GM23338 (cell line): ENCODE results near the gene AKAP8L. TPM values are rescaled to one million over a fixed set of nuclear protein-coding genes. Genes with fewer than 3 reads are reported as not detected.

Source experiments
- ATAC-seq: fragments of 200-7000 bp; cut with Tn5 transposase; 3 replicates; pipeline ENCODE4 v1.9.1; 2020
- DNase-seq: peaks from one replicate; pipeline ENCODE4 v3.0.0-alpha.2; 2015; ENCODE audit warnings: low spot score
- H2AFZ ChIP-seq: fragments of 200-600 bp; sonication (generic); 2 replicates; pipeline ENCODE4 v1.8.0; 2016; ENCODE audit warnings: antibody characterized with exemption, mild to moderate bottlenecking, moderate library complexity
- H3F3A ChIP-seq: fragments of 200-600 bp; sonication (generic); replicated peaks from 2 replicates; pipeline ENCODE4 v1.8.0; 2017; ENCODE audit warnings: antibody characterized with exemption, mixed run types, low read depth
- H3K27ac ChIP-seq: fragments of 200-600 bp; sonication (generic); 2 replicates; pipeline ENCODE4 v1.6.1; 2016; ENCODE audit warnings: low read depth
- H3K27me3 ChIP-seq: fragments of 200-600 bp; sonication (generic); 2 replicates; pipeline ENCODE4 v1.8.0; 2016; ENCODE audit warnings: mild to moderate bottlenecking, mixed run types, moderate library complexity; ENCODE audit not compliant: insufficient read depth
- H3K36me3 ChIP-seq: fragments of 200-600 bp; sonication (generic); 2 replicates; pipeline ENCODE4 v1.8.0; 2016; ENCODE audit warnings: mild to moderate bottlenecking; ENCODE audit not compliant: insufficient read depth
- H3K4me1 ChIP-seq: fragments of 200-600 bp; sonication (generic); 2 replicates; pipeline ENCODE4 v1.8.0; 2016; ENCODE audit warnings: mild to moderate bottlenecking, moderate library complexity; ENCODE audit not compliant: insufficient read depth
- H3K4me2 ChIP-seq: fragments of 200-600 bp; sonication (generic); 2 replicates; pipeline ENCODE4 v1.7.1; 2017; ENCODE audit warnings: mixed run types
- H3K4me3 ChIP-seq: fragments of 200-600 bp; sonication (generic); 2 replicates; pipeline ENCODE4 v1.6.1; 2016; ENCODE audit warnings: mixed run types
- H3K79me2 ChIP-seq: fragments of 200-600 bp; sonication (generic); replicated peaks from 2 replicates; pipeline ENCODE4 v1.8.0; 2017; ENCODE audit warnings: mild to moderate bottlenecking; ENCODE audit not compliant: insufficient read depth
- H3K9me2 ChIP-seq: fragments of 200-600 bp; sonication (generic); 2 replicates; pipeline ENCODE4 v1.8.0; 2017; ENCODE audit not compliant: insufficient read depth
- H4K20me1 ChIP-seq: fragments of 200-600 bp; sonication (generic); replicated peaks from 2 replicates; pipeline ENCODE4 v1.8.0; 2017; ENCODE audit warnings: mild to moderate bottlenecking; ENCODE audit not compliant: insufficient read depth
- H3K27ac Mint-ChIP-seq: 2 replicates; pipeline ENCODE4 v1.8.0; 2020; ENCODE audit warnings: inconsistent platforms, mild to moderate bottlenecking, moderate library complexity, mixed read lengths
- H3K27me3 Mint-ChIP-seq: 3 replicates; pipeline ENCODE4 v1.8.0; 2022; ENCODE audit warnings: low read depth, mild to moderate bottlenecking, moderate library complexity, mixed read lengths, inconsistent platforms; ENCODE audit not compliant: insufficient read depth, poor library complexity
- H3K36me3 Mint-ChIP-seq: 3 replicates; pipeline ENCODE4 v1.8.0; 2021; ENCODE audit warnings: low read depth, mild to moderate bottlenecking, inconsistent platforms, moderate library complexity, mixed read lengths
- H3K4me1 Mint-ChIP-seq: 3 replicates; pipeline ENCODE4 v1.8.0; 2020; ENCODE audit warnings: mild to moderate bottlenecking, inconsistent platforms, mixed read lengths
- H3K4me3 Mint-ChIP-seq: 3 replicates; pipeline ENCODE4 v1.8.0; 2021; ENCODE audit warnings: moderate library complexity, mild to moderate bottlenecking, inconsistent platforms, mixed read lengths
- H3K9me3 Mint-ChIP-seq: 3 replicates; pipeline ENCODE4 v1.8.0; 2020; ENCODE audit warnings: moderate library complexity, mild to moderate bottlenecking, inconsistent platforms, mixed read lengths
- EZH2 ChIP-seq: fragments of 200-600 bp; sonication (generic); IDR thresholded peaks from one replicate; pipeline ENCODE4 v1.8.0; 2017; ENCODE audit warnings: antibody characterized with exemption, mild to moderate bottlenecking, low read depth; ENCODE audit not compliant: unreplicated experiment
- JUNB ChIP-seq: IDR thresholded peaks from one replicate; pipeline ENCODE4 v1.6.1; 2016; ENCODE audit warnings: antibody characterized with exemption; ENCODE audit not compliant: unreplicated experiment
- POLR2AphosphoS5 ChIP-seq: IDR thresholded peaks from 2 replicates; pipeline ENCODE4 v1.6.1; 2016; ENCODE audit warnings: antibody characterized with exemption, low read depth
- STAT1 ChIP-seq: IDR thresholded peaks from one replicate; pipeline ENCODE4 v1.6.1; 2016; ENCODE audit warnings: antibody characterized with exemption; ENCODE audit not compliant: unreplicated experiment
- ZNF331 ChIP-seq: fragments of 250-450 bp; sonication (Bioruptor Pico); IDR thresholded peaks from 2 replicates; pipeline ENCODE4 v1.5.0; 2020; ENCODE audit warnings: low read depth, mild to moderate bottlenecking, moderate library complexity
- long read RNA-seq: library from polyadenylated mRNA; unstranded; transcript quantifications from one replicate; pipeline ENCODE4 v2.0.0, GENCODE V29; 2020; ENCODE audit not compliant: unreplicated experiment
- polyA plus RNA-seq: library from polyadenylated mRNA; unstranded; fragments of >200 nt; fragmentation: Nextera tagmentation; extraction: Ambion mirVana; gene quantifications from 2 replicates; pipeline ENCODE4 v1.2.1, GENCODE V29; 2016
- total RNA-seq: library from RNA; depleted of rRNA; stranded (reverse); fragments of >200 nt; shearing (Covaris generic); gene quantifications from 2 replicates; pipeline ENCODE4 v1.2.3, GENCODE V29; 2014; rRNA removed
- TF ChIP-seq, protein P1 (sequence below): fragments of 250-450 bp; sonication (Bioruptor Pico); IDR thresholded peaks from 2 replicates; pipeline ENCODE4 v1.5.0; 2020; ENCODE audit warnings: mild to moderate bottlenecking, moderate library complexity
- TF ChIP-seq, protein P2 (sequence below): IDR thresholded peaks from 2 replicates; pipeline ENCODE4 v1.6.1; 2016; ENCODE audit warnings: antibody characterized with exemption
- TF ChIP-seq, protein P3 (sequence below), 2 experiments: fragments of 200-600 bp in 1 of 2; sonication (generic) in 1 of 2; conservative IDR thresholded peaks; 2 replicates each; pipeline versions ENCODE4 v1.5.1 to v1.6.1; 2016 to 2017; ENCODE audit warnings: antibody characterized with exemption in 2 of 2, low read depth in 2 of 2, mild to moderate bottlenecking in 2 of 2, moderate library complexity in 1 of 2
- TF ChIP-seq, protein P4 (sequence below): IDR thresholded peaks from one replicate; pipeline ENCODE4 v1.6.1; 2018; ENCODE audit warnings: antibody characterized with exemption; ENCODE audit not compliant: unreplicated experiment

The AKAP8L gene, protein sequence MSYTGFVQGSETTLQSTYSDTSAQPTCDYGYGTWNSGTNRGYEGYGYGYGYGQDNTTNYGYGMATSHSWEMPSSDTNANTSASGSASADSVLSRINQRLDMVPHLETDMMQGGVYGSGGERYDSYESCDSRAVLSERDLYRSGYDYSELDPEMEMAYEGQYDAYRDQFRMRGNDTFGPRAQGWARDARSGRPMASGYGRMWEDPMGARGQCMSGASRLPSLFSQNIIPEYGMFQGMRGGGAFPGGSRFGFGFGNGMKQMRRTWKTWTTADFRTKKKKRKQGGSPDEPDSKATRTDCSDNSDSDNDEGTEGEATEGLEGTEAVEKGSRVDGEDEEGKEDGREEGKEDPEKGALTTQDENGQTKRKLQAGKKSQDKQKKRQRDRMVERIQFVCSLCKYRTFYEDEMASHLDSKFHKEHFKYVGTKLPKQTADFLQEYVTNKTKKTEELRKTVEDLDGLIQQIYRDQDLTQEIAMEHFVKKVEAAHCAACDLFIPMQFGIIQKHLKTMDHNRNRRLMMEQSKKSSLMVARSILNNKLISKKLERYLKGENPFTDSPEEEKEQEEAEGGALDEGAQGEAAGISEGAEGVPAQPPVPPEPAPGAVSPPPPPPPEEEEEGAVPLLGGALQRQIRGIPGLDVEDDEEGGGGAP
- total RNA-seq (143 and 165 TPM in 2 replicates), polyA plus RNA-seq (72.2 and 78.8 TPM in 2 replicates)
- long read RNA-seq, transcript AKAP8L-201 (14 exons, 2,146 nt) = major isoform, 6 of 13 reads
- long read RNA-seq, partial matches to known transcripts = 6 of 13 reads
- long read RNA-seq, other reads (novel, unspliced or antisense) = 1 of 13 reads

DNA sequence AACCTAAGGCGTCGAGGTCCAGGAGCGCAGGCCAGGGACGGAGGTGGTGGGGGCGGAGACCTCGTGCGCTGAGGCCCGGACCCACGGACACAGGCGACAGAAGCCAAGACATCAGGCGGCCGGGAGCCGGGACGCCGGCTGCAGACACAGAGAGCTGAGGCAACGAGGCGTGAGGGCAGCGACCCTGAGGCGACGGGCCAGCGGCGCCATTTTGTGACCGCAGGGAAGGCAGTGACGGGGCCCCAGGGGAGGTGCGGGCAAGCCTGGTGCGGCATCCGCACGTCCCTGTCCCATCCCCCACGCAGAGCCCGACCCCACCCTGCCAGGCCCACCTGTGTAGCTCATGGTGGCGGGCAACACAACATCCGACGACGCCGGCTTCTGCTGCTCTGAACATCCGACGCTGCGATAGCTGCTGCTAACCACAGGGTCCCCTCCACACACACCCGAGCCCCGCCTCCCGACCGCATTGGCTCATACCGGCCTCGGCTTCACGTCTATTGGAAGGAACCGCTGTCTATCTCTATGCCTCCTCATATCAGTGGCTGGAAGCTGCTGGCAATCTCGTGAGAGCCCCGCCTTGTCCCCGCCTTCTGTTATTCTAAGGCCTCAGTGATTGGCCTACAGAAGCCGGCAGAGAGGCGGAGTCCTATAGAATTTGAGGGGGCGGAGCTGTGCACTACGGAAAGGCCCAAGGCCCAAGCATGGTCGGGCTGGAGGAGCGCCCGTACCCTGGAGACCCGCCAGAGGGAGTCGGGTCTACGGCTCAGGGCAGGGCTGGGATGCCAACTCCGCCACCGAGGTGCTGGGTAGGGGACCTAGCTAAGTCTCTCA is at the start of gene AKAP8L:
AKAP8L (minus strand) TSS at position 410 of the 834 bp plus-strand sequence; CDS start at position 345, 65 bp downstream.
- ATAC-seq (peak; percentile 95), DNase-seq (peak; percentile 100)
- Mint-ChIP-seq H3K27me3 (peaks cover 11% of the 10 kb centered on the region), H3K36me3 (peaks cover 44% of the 10 kb centered on the region), H3K4me1 (peaks cover 10% of the 10 kb centered on the region), H3K9me3 (no peaks in the 10 kb centered on the region; the same call in 1 of the 3 replicates), H3K27ac (peak within 1 kb of the TSS; percentile 100), H3K4me3 (peak within 1 kb of the TSS; percentile 95)
- Histone ChIP-seq H3K4me2 (peak within 1 kb of the TSS; percentile 99), H3K4me1 (peaks cover 9% of the 10 kb centered on the region; the same call in 1 of the 2 replicates), H3K9me2 (no peaks in the 10 kb centered on the region), H3K79me2 (peaks cover 48% of the 10 kb centered on the region), H3K27me3 (no peaks in the 10 kb centered on the region), H3F3A (peaks cover 23% of the 10 kb centered on the region), H3K36me3 (peaks cover 10% of the 10 kb centered on the region; the same call in 1 of the 2 replicates), H2AFZ (peak within 1 kb of the TSS; percentile 47; the same call in 1 of the 2 replicates), H4K20me1 (peaks cover 41% of the 10 kb centered on the region), H3K4me3 (peak within 1 kb of the TSS; percentile 99), H3K27ac (peak within 1 kb of the TSS; percentile 26; the same call in 1 of the 2 replicates)
- TF ChIP-seq, protein P1, sequence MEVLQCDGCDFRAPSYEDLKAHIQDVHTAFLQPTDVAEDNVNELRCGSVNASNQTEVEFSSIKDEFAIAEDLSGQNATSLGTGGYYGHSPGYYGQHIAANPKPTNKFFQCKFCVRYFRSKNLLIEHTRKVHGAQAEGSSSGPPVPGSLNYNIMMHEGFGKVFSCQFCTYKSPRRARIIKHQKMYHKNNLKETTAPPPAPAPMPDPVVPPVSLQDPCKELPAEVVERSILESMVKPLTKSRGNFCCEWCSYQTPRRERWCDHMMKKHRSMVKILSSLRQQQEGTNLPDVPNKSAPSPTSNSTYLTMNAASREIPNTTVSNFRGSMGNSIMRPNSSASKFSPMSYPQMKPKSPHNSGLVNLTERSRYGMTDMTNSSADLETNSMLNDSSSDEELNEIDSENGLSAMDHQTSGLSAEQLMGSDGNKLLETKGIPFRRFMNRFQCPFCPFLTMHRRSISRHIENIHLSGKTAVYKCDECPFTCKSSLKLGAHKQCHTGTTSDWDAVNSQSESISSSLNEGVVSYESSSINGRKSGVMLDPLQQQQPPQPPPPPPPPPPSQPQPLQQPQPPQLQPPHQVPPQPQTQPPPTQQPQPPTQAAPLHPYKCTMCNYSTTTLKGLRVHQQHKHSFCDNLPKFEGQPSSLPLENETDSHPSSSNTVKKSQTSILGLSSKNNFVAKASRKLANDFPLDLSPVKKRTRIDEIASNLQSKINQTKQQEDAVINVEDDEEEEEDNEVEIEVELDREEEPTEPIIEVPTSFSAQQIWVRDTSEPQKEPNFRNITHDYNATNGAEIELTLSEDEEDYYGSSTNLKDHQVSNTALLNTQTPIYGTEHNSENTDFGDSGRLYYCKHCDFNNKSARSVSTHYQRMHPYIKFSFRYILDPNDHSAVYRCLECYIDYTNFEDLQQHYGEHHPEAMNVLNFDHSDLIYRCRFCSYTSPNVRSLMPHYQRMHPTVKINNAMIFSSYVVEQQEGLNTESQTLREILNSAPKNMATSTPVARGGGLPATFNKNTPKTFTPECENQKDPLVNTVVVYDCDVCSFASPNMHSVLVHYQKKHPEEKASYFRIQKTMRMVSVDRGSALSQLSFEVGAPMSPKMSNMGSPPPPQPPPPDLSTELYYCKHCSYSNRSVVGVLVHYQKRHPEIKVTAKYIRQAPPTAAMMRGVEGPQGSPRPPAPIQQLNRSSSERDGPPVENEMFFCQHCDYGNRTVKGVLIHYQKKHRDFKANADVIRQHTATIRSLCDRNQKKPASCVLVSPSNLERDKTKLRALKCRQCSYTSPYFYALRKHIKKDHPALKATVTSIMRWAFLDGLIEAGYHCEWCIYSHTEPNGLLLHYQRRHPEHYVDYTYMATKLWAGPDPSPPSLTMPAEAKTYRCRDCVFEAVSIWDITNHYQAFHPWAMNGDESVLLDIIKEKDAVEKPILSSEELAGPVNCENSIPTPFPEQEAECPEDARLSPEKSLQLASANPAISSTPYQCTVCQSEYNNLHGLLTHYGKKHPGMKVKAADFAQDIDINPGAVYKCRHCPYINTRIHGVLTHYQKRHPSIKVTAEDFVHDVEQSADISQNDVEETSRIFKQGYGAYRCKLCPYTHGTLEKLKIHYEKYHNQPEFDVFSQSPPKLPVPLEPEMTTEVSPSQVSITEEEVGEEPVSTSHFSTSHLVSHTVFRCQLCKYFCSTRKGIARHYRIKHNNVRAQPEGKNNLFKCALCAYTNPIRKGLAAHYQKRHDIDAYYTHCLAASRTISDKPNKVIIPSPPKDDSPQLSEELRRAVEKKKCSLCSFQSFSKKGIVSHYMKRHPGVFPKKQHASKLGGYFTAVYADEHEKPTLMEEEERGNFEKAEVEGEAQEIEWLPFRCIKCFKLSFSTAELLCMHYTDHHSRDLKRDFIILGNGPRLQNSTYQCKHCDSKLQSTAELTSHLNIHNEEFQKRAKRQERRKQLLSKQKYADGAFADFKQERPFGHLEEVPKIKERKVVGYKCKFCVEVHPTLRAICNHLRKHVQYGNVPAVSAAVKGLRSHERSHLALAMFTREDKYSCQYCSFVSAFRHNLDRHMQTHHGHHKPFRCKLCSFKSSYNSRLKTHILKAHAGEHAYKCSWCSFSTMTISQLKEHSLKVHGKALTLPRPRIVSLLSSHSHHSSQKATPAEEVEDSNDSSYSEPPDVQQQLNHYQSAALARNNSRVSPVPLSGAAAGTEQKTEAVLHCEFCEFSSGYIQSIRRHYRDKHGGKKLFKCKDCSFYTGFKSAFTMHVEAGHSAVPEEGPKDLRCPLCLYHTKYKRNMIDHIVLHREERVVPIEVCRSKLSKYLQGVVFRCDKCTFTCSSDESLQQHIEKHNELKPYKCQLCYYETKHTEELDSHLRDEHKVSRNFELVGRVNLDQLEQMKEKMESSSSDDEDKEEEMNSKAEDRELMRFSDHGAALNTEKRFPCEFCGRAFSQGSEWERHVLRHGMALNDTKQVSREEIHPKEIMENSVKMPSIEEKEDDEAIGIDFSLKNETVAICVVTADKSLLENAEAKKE = no peak
- TF ChIP-seq, protein P2, sequence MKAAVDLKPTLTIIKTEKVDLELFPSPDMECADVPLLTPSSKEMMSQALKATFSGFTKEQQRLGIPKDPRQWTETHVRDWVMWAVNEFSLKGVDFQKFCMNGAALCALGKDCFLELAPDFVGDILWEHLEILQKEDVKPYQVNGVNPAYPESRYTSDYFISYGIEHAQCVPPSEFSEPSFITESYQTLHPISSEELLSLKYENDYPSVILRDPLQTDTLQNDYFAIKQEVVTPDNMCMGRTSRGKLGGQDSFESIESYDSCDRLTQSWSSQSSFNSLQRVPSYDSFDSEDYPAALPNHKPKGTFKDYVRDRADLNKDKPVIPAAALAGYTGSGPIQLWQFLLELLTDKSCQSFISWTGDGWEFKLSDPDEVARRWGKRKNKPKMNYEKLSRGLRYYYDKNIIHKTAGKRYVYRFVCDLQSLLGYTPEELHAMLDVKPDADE = peak; percentile 45
- no peak for TF ChIP-seq ZNF331 (CRISPR knock-in tag)
- TF ChIP-seq, protein P3, sequence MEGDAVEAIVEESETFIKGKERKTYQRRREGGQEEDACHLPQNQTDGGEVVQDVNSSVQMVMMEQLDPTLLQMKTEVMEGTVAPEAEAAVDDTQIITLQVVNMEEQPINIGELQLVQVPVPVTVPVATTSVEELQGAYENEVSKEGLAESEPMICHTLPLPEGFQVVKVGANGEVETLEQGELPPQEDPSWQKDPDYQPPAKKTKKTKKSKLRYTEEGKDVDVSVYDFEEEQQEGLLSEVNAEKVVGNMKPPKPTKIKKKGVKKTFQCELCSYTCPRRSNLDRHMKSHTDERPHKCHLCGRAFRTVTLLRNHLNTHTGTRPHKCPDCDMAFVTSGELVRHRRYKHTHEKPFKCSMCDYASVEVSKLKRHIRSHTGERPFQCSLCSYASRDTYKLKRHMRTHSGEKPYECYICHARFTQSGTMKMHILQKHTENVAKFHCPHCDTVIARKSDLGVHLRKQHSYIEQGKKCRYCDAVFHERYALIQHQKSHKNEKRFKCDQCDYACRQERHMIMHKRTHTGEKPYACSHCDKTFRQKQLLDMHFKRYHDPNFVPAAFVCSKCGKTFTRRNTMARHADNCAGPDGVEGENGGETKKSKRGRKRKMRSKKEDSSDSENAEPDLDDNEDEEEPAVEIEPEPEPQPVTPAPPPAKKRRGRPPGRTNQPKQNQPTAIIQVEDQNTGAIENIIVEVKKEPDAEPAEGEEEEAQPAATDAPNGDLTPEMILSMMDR (conservative IDR thresholded peaks at IDR 0.05; ENCODE audit: low read depth in 2 of 2) = peak; percentile 62 to 75
- no peak for TF ChIP-seq EZH2
- TF ChIP-seq, protein P4, sequence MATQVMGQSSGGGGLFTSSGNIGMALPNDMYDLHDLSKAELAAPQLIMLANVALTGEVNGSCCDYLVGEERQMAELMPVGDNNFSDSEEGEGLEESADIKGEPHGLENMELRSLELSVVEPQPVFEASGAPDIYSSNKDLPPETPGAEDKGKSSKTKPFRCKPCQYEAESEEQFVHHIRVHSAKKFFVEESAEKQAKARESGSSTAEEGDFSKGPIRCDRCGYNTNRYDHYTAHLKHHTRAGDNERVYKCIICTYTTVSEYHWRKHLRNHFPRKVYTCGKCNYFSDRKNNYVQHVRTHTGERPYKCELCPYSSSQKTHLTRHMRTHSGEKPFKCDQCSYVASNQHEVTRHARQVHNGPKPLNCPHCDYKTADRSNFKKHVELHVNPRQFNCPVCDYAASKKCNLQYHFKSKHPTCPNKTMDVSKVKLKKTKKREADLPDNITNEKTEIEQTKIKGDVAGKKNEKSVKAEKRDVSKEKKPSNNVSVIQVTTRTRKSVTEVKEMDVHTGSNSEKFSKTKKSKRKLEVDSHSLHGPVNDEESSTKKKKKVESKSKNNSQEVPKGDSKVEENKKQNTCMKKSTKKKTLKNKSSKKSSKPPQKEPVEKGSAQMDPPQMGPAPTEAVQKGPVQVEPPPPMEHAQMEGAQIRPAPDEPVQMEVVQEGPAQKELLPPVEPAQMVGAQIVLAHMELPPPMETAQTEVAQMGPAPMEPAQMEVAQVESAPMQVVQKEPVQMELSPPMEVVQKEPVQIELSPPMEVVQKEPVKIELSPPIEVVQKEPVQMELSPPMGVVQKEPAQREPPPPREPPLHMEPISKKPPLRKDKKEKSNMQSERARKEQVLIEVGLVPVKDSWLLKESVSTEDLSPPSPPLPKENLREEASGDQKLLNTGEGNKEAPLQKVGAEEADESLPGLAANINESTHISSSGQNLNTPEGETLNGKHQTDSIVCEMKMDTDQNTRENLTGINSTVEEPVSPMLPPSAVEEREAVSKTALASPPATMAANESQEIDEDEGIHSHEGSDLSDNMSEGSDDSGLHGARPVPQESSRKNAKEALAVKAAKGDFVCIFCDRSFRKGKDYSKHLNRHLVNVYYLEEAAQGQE = peak; percentile 17
- TF ChIP-seq JUNB = no peak
- TF ChIP-seq STAT1 = no peak
- peak; percentile 89 for TF ChIP-seq POLR2AphosphoS5
